Endothelial cell (in vitro differentiated cells): ENCODE data around the gene XYLT1. TPM values are rescaled to one million over a fixed set of nuclear protein-coding genes. Genes with fewer than 3 reads are reported as not detected.

Source experiments
- DNase-seq: peaks from one replicate; pipeline ENCODE4 v3.0.0; 2021; ENCODE audit warnings: low spot score
- H3K27ac Mint-ChIP-seq: one replicate; pipeline ENCODE4 v1.8.0; 2021; ENCODE audit warnings: mixed read lengths, inconsistent platforms; ENCODE audit not compliant: unreplicated experiment
- H3K27me3 Mint-ChIP-seq: one replicate; pipeline ENCODE4 v1.8.0; 2021; ENCODE audit warnings: mild to moderate bottlenecking, moderate library complexity, mixed read lengths, inconsistent platforms; ENCODE audit not compliant: unreplicated experiment
- H3K36me3 Mint-ChIP-seq: one replicate; pipeline ENCODE4 v1.8.0; 2021; ENCODE audit warnings: mild to moderate bottlenecking, low read depth, mixed read lengths, inconsistent platforms; ENCODE audit not compliant: unreplicated experiment
- H3K4me1 Mint-ChIP-seq: one replicate; pipeline ENCODE4 v1.8.0; 2021; ENCODE audit warnings: mild to moderate bottlenecking, mixed read lengths, inconsistent platforms; ENCODE audit not compliant: unreplicated experiment
- H3K4me3 Mint-ChIP-seq: one replicate; pipeline ENCODE4 v1.8.0; 2021; ENCODE audit warnings: mild to moderate bottlenecking, mixed read lengths, inconsistent platforms; ENCODE audit not compliant: unreplicated experiment
- H3K9me3 Mint-ChIP-seq: one replicate; pipeline ENCODE4 v1.8.0; 2021; ENCODE audit warnings: mixed read lengths, inconsistent platforms; ENCODE audit not compliant: unreplicated experiment
- total RNA-seq: library from RNA; stranded (reverse); fragmentation: NEBNext Ultra II Directional; extraction: Animal tissue kit (Norgen Biotek cat#: 25700); gene quantifications from one replicate; pipeline ENCODE4 v1.2.1, GENCODE V29; 2021; ENCODE audit not compliant: unreplicated experiment
- TF ChIP-seq, protein P1 (sequence below): fragments of 200-600 bp; sonication (generic); IDR thresholded peaks from one replicate; pipeline ENCODE4 v1.5.0; 2021; ENCODE audit warnings: antibody characterized with exemption; ENCODE audit not compliant: unreplicated experiment

Gene XYLT1
- total RNA-seq, 1 donor from 2014 or later = 11.1 TPM

DNA sequence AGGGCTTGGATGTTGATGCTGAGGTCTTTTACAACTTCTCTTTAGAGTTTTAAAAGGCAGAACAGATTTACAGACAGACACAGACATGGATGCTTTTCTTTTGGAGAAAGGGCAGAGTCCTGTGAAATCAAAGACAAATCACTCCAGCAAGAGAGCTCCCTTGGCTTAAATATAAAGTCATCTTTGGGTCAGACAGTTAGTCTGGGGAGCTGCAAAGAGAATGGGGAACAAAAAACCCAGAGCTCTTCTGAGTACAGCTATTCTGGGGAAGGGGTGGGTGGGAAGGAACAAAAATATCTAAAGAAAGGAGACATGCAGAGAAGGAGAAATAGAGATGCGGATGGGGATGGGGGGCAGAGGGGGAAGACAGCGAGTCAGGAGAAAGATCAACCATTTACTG, 266.6 kb downstream of the XYLT1 start:
- TF ChIP-seq, protein P1, sequence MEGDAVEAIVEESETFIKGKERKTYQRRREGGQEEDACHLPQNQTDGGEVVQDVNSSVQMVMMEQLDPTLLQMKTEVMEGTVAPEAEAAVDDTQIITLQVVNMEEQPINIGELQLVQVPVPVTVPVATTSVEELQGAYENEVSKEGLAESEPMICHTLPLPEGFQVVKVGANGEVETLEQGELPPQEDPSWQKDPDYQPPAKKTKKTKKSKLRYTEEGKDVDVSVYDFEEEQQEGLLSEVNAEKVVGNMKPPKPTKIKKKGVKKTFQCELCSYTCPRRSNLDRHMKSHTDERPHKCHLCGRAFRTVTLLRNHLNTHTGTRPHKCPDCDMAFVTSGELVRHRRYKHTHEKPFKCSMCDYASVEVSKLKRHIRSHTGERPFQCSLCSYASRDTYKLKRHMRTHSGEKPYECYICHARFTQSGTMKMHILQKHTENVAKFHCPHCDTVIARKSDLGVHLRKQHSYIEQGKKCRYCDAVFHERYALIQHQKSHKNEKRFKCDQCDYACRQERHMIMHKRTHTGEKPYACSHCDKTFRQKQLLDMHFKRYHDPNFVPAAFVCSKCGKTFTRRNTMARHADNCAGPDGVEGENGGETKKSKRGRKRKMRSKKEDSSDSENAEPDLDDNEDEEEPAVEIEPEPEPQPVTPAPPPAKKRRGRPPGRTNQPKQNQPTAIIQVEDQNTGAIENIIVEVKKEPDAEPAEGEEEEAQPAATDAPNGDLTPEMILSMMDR = no peak
- peaks cover 12% of the 10 kb centered on the region for H3K4me1 Mint-ChIP-seq
- no peak for DNase-seq
- H3K27ac Mint-ChIP-seq = no peak overlapping the region
- no peaks in the 10 kb centered on the region for H3K36me3 Mint-ChIP-seq
- no peaks in the 10 kb centered on the region for H3K9me3 Mint-ChIP-seq
- no peak overlapping the region for H3K4me3 Mint-ChIP-seq
- peaks cover 5% of the 10 kb centered on the region for H3K27me3 Mint-ChIP-seq

DNA sequence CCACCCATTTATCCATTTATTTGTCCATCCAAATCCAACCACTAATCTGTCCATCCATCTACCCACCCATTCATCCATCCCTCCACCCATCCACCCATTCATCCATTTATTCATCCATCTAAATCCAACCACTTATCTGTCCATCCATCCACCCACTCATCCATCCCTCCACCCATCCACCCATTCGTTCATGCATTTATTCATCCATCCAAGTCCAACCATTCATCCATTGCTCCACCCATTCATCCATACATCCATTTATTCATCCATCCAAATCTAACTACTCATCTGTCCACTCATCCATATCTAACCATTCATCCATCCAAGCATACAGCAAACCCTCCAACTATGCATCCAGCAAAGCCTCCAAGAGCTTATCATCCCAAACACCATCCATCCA, 267.3 kb downstream of the XYLT1 start:
- TF ChIP-seq, protein P1 = no peak
- no peaks in the 10 kb centered on the region for H3K36me3 Mint-ChIP-seq
- H3K4me3 Mint-ChIP-seq = no peak overlapping the region
- peaks cover 12% of the 10 kb centered on the region for H3K4me1 Mint-ChIP-seq
- H3K9me3 Mint-ChIP-seq = no peaks in the 10 kb centered on the region
- no peak for DNase-seq
- H3K27ac Mint-ChIP-seq = peak overlapping the region; percentile 5
- H3K27me3 Mint-ChIP-seq = peaks cover 5% of the 10 kb centered on the region

DNA sequence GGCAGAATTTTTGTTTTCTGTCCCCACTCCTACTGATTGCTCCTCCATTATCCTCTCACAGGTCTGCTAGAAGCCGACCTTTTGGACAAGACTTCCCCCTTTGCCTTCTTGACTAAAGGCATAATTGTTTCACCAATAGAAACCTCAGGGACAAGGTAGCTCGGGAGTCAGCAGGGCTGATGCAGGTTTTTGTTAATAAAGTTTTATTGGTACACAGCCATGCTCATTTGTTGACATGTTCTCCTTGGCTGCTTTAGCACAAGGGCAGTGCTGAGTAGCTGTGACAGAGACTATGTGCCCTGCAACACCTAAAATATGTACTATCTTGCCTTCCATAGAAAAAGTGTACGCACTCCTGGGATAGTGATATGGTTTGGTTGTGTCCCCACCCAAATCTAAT, 271.6 kb downstream of the XYLT1 start:
- Mint-ChIP-seq H3K4me1 (no peaks in the 10 kb centered on the region), H3K4me3 (no peak overlapping the region), H3K36me3 (no peaks in the 10 kb centered on the region), H3K27me3 (peaks cover 7% of the 10 kb centered on the region), H3K9me3 (no peaks in the 10 kb centered on the region), H3K27ac (no peak overlapping the region)
- DNase-seq = no peak
- TF ChIP-seq, protein P1 = no peak

DNA sequence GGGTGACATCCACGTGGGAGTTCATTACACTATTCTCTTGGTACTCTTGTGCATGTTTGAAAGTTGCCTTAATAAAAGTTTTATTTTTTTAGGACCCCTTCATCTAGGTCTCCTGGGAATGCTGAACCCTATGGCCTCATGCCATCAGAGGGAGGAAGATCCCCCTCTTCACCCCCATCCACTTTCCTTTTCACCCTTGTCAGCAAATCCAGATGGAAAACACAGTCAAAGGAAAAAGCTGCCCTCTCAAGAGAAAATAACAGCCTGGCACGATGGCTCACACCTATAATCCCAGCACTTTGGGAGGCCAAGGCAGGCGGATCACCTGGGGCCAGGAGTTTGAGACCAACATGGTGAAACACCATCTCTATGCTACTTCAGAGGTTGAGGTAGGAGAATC, 274.2 kb downstream of the XYLT1 start:
- Mint-ChIP-seq H3K4me1 (no peaks in the 10 kb centered on the region), H3K4me3 (no peak overlapping the region), H3K27me3 (peaks cover 4% of the 10 kb centered on the region), H3K36me3 (no peaks in the 10 kb centered on the region), H3K27ac (no peak overlapping the region), H3K9me3 (no peaks in the 10 kb centered on the region)
- TF ChIP-seq, protein P1 = no peak
- DNase-seq = no peak

DNA sequence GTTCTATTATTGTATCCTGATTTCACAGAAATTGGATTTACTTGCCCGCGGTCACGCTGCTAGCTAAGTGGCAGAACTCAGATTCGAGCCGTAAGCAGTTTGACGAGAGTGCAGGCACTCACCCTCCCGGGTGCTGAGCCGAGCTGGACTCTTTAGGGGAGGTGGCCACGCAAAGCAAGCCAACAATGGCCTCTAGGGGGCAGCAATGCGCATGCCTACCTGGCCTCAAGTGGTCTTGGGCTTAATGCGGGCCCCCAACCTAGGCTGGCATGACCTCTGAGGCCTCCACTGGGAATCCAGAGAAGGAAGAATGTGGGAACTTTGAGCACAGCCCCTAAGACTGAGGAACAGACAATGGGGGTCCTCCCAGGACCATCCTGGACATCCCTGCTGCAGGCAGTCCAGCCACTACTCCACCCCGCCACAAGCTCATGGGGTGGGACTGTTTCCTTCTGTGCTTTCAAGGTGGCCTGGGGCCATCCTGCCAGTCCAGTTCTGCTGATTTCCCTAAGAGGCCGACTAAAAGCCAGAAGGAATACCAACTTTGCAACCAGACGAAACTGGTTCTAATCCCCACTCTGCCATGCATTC, 276.5 kb downstream of the XYLT1 start:
- Mint-ChIP-seq H3K4me1 (no peaks in the 10 kb centered on the region), H3K36me3 (no peaks in the 10 kb centered on the region), H3K27me3 (peaks cover 2% of the 10 kb centered on the region), H3K27ac (no peak overlapping the region), H3K9me3 (no peaks in the 10 kb centered on the region), H3K4me3 (no peak overlapping the region)
- DNase-seq = peak; percentile 53
- TF ChIP-seq, protein P1 = peak; percentile 78
